Measurements from ENCODE around the gene PKP3.
"Not testable (repeated sequence)": the region's sequence is repeated elsewhere in the genome, so short reads cannot be mapped to it uniquely, and the experiment has no call there.

The PKP3 gene

DNA sequence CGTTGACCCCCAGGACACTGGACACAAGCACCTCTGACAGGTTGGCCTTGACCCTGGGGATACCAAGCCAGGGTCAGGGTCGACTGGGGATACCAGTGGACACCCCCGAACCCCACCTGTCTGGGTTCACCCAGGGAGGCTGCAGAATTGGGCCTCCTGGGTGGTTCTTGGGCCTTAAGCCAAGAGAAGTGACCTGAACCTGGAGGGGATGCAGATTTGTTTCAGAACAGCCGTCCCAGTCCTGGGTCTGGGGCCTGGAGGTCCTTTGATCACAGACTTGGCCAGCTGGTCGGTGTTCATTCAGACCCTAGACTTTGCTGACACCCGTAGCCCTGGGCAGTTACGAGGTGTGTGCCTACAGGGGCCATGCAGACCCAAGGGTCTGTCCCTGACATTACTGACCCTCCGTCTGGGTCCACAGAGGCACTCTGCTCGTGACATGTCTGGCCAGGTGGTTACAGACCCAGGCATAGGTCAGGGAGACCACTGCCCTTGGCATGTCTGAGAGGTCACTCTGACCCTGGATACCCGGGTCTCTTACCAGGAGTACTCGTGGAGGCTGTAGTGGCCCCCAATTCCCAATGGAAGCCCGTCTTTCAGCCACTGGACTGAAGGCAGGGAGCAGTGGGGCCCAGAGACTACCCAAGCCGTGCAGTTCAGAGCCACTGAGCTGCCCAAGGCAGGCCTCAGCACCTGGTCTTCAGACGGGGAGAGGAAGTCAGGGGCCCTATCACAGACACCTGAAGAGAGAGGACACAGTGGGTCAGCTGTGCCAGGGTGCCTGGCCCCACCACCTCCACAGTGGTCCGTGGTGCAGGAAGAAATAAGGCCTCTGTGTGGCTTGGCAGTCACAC, 14.4 kb downstream of the PKP3 start:
- no peak for TF ChIP-seq EZH2 (IDR thresholded peaks at IDR 0.05; ENCODE audit: borderline replicate concordance, low read depth, low read length, severe bottlenecking)
- TF ChIP-seq, protein P1, sequence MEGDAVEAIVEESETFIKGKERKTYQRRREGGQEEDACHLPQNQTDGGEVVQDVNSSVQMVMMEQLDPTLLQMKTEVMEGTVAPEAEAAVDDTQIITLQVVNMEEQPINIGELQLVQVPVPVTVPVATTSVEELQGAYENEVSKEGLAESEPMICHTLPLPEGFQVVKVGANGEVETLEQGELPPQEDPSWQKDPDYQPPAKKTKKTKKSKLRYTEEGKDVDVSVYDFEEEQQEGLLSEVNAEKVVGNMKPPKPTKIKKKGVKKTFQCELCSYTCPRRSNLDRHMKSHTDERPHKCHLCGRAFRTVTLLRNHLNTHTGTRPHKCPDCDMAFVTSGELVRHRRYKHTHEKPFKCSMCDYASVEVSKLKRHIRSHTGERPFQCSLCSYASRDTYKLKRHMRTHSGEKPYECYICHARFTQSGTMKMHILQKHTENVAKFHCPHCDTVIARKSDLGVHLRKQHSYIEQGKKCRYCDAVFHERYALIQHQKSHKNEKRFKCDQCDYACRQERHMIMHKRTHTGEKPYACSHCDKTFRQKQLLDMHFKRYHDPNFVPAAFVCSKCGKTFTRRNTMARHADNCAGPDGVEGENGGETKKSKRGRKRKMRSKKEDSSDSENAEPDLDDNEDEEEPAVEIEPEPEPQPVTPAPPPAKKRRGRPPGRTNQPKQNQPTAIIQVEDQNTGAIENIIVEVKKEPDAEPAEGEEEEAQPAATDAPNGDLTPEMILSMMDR (IDR thresholded peaks at IDR 0.05; ENCODE audit: borderline replicate concordance, extremely low read depth, low read length, poor library complexity, severe bottlenecking): no peak
- no peaks in the 10 kb centered on the region for H3K9me3 ChIP-seq (ENCODE audit: insufficient read depth, low read length, severe bottlenecking)
- peak overlapping the region; percentile 34; the same call in 1 of the 2 replicates for H3K9ac ChIP-seq (ENCODE audit: low read depth, low read length)
- DNase-seq: no peak
- H3K27ac ChIP-seq (ENCODE audit: low read length): no peak overlapping the region; the same call in 1 of the 2 replicates
- ATAC-seq (ENCODE audit: insufficient read depth, low read depth): no peak
- H3K4me2 ChIP-seq (ENCODE audit: insufficient read depth, low read length): peak overlapping the region; percentile 65
- no peaks in the 10 kb centered on the region for H3K27me3 ChIP-seq (ENCODE audit: insufficient read depth, low read length, poor library complexity)
- H3K4me1 ChIP-seq (ENCODE audit: insufficient read depth, low read length): peaks cover 42% of the 10 kb centered on the region
- no peaks in the 10 kb centered on the region; the same call in 1 of the 2 replicates for H3K36me3 ChIP-seq (ENCODE audit: insufficient read depth, low read length)
- peaks cover 9% of the 10 kb centered on the region; the same call in 1 of the 2 replicates for H4K20me1 ChIP-seq (ENCODE audit: insufficient read depth, low read length)
- H3K79me2 ChIP-seq (ENCODE audit: insufficient read depth, low read length): peaks cover 7% of the 10 kb centered on the region
- H3K4me3 ChIP-seq (ENCODE audit: low read depth in 1 of 2, low read length in 2 of 2): peak overlapping the region in 1 of 2 experiments; percentile 50; a peak in 1 of 4 replicates
- no peak overlapping the region for H2AFZ ChIP-seq (ENCODE audit: low read depth, low read length)

DNA sequence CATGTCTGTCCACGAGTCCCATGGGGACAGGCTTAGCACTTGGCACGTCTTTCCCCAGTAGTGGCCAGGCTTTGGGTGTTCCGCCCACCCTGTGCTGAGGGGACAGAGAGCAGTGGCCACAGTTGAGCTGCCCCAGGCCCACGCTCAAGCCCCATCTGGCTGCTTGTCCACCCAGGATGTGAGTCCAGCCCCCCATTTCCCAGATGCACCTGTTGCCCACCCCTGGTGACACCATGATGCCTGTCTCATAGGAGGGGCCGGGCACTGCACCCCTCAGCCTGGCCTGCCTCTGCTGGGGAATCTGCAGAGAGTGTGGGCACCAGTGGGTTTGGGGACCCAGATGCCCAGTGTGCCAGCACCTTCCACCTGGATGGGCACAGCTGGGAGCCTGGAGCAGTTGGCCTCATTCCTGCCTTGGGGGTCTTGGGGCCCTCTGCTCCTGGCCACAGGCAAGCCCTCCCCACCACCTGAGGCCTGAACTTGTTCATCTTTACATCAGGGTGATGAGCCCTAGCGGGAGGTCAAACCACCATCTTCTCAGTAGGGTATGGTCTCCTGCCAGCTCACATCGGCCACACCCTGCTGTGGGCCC, 15.1 kb downstream of the PKP3 start:
- no peaks in the 10 kb centered on the region for H3K9me3 ChIP-seq (ENCODE audit: insufficient read depth, low read length, severe bottlenecking)
- no peaks in the 10 kb centered on the region; the same call in 1 of the 2 replicates for H3K36me3 ChIP-seq (ENCODE audit: insufficient read depth, low read length)
- H3K9ac ChIP-seq (ENCODE audit: low read depth, low read length): no peak overlapping the region
- H2AFZ ChIP-seq (ENCODE audit: low read depth, low read length): no peak overlapping the region
- peaks cover 49% of the 10 kb centered on the region for H3K4me1 ChIP-seq (ENCODE audit: insufficient read depth, low read length)
- H3K27me3 ChIP-seq (ENCODE audit: insufficient read depth, low read length, poor library complexity): no peaks in the 10 kb centered on the region
- no peak for TF ChIP-seq EZH2 (IDR thresholded peaks at IDR 0.05; ENCODE audit: borderline replicate concordance, low read depth, low read length, severe bottlenecking)
- TF ChIP-seq, protein P1 (IDR thresholded peaks at IDR 0.05; ENCODE audit: borderline replicate concordance, extremely low read depth, low read length, poor library complexity, severe bottlenecking): no peak
- H4K20me1 ChIP-seq (ENCODE audit: insufficient read depth, low read length): peaks cover 9% of the 10 kb centered on the region; the same call in 1 of the 2 replicates
- ATAC-seq (ENCODE audit: insufficient read depth, low read depth): no peak
- H3K27ac ChIP-seq (ENCODE audit: low read length): no peak overlapping the region
- no peak for DNase-seq
- peaks cover 10% of the 10 kb centered on the region for H3K79me2 ChIP-seq (ENCODE audit: insufficient read depth, low read length)
- no peak overlapping the region for H3K4me3 ChIP-seq (ENCODE audit: low read depth in 1 of 2, low read length in 2 of 2)
- no peak overlapping the region for H3K4me2 ChIP-seq (ENCODE audit: insufficient read depth, low read length)

DNA sequence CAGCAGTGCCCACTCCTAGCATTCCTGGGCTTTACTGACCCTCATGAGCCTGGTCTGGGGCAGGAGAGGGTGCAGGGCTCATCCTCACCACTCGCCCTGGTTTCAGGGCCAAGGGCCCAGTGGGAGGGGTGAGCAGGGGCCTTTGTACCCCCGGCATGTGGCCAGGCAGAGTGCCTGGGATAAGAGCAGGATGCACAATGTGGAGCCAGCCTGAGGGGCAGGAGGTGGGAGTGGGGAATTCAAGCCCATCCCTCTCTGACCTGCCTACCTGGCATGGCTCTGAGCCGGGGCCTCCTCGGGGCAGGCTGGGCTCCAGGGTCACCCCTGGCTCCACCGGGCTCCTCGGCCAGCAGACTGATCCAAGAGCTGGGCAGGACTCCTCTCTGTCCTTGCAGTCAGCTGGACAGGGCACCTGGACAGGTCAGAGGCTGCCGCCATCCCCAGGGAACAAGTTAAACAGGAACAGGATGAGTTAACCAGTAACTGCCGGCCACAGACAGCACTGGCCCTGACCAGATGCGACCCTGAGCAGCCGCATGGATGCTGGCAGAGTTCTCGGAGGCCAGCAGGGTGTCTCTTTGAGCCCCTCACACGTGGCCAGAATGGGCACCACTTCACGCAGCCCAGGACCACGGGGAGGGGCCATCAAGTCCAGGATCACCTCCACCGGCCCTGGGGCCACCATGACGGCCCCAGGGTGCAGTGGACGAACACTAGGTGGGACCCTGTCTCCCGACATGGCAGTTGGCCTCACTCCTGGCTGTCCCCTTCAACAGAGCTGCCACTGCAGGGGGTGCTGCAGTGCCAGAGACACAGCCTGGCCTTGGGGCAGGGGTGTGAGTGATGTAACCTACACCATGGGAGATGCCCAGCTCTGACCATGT, 15.8 kb downstream of the PKP3 start:
- no peaks in the 10 kb centered on the region for H3K27me3 ChIP-seq (ENCODE audit: insufficient read depth, low read length, poor library complexity)
- H3K4me3 ChIP-seq (ENCODE audit: low read depth in 1 of 2, low read length in 2 of 2): no peak overlapping the region
- H3K9me3 ChIP-seq (ENCODE audit: insufficient read depth, low read length, severe bottlenecking): no peaks in the 10 kb centered on the region
- DNase-seq: no peak
- H3K36me3 ChIP-seq (ENCODE audit: insufficient read depth, low read length): no peaks in the 10 kb centered on the region; the same call in 1 of the 2 replicates
- no peak for TF ChIP-seq EZH2 (IDR thresholded peaks at IDR 0.05; ENCODE audit: borderline replicate concordance, low read depth, low read length, severe bottlenecking)
- TF ChIP-seq, protein P1 (IDR thresholded peaks at IDR 0.05; ENCODE audit: borderline replicate concordance, extremely low read depth, low read length, poor library complexity, severe bottlenecking): no peak
- no peak overlapping the region for H2AFZ ChIP-seq (ENCODE audit: low read depth, low read length)
- H3K9ac ChIP-seq (ENCODE audit: low read depth, low read length): no peak overlapping the region
- H3K4me1 ChIP-seq (ENCODE audit: insufficient read depth, low read length): peaks cover 56% of the 10 kb centered on the region
- H3K27ac ChIP-seq (ENCODE audit: low read length): no peak overlapping the region
- H4K20me1 ChIP-seq (ENCODE audit: insufficient read depth, low read length): peaks cover 9% of the 10 kb centered on the region; the same call in 1 of the 2 replicates
- H3K4me2 ChIP-seq (ENCODE audit: insufficient read depth, low read length): no peak overlapping the region
- peaks cover 16% of the 10 kb centered on the region for H3K79me2 ChIP-seq (ENCODE audit: insufficient read depth, low read length)
- ATAC-seq (ENCODE audit: insufficient read depth, low read depth): no peak

DNA sequence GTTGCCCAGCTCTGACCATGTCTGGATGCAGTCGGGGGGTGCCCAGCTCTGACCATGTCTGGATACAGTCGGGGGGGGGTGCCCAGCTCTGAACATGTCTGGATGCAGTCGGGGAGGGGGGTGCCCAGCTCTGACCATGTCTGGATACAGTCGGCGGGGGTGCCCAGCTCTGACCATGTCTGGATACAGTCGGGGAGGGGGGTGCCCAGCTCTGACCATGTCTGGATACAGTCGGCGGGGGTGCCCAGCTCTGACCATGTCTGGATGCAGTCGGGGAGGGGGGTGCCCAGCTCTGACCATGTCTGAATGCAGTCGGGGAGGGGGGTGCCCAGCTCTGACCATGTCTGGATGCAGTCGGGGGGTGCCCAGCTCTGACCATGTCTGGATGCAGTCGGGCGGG, 16.7 kb downstream of the PKP3 start:
- not testable (repeated sequence) for H3K27ac ChIP-seq (ENCODE audit: low read length); H3K9ac ChIP-seq (ENCODE audit: low read depth, low read length); H4K20me1 ChIP-seq (ENCODE audit: insufficient read depth, low read length); DNase-seq; H3K4me2 ChIP-seq (ENCODE audit: insufficient read depth, low read length); H3K4me3 ChIP-seq (ENCODE audit: low read depth in 1 of 2, low read length in 2 of 2); ATAC-seq (ENCODE audit: insufficient read depth, low read depth); H2AFZ ChIP-seq (ENCODE audit: low read depth, low read length); H3K9me3 ChIP-seq (ENCODE audit: insufficient read depth, low read length, severe bottlenecking); H3K27me3 ChIP-seq (ENCODE audit: insufficient read depth, low read length, poor library complexity); H3K36me3 ChIP-seq (ENCODE audit: insufficient read depth, low read length)
- Histone ChIP-seq H3K4me1 (ENCODE audit: insufficient read depth, low read length) (peaks cover 63% of the 10 kb centered on the region), H3K79me2 (ENCODE audit: insufficient read depth, low read length) (peaks cover 16% of the 10 kb centered on the region)

DNA sequence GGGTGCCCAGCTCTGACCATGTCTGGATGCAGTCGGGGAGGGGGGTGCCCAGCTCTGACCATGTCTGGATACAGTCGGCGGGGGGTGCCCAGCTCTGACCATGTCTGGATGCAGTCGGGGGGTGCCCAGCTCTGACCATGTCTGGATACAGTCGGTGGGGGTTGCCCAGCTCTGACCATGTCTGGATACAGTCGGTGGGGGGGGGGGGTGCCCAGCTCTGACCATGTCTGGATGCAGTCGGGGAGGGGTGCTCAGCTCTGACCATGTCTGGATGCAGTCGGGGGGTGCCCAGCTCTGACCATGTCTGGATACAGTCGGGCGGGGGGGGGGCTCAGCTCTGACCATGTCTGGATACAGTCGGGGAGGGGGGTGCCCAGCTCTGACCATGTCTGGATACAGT, 17.5 kb downstream of the PKP3 start:
- H3K36me3 ChIP-seq (ENCODE audit: insufficient read depth, low read length); H3K4me3 ChIP-seq (ENCODE audit: low read depth in 1 of 2, low read length in 2 of 2); ATAC-seq (ENCODE audit: insufficient read depth, low read depth); H4K20me1 ChIP-seq (ENCODE audit: insufficient read depth, low read length); H3K4me2 ChIP-seq (ENCODE audit: insufficient read depth, low read length); H3K27me3 ChIP-seq (ENCODE audit: insufficient read depth, low read length, poor library complexity); H2AFZ ChIP-seq (ENCODE audit: low read depth, low read length); H3K9ac ChIP-seq (ENCODE audit: low read depth, low read length); DNase-seq; H3K27ac ChIP-seq (ENCODE audit: low read length); H3K9me3 ChIP-seq (ENCODE audit: insufficient read depth, low read length, severe bottlenecking): not testable (repeated sequence)
- Histone ChIP-seq H3K4me1 (ENCODE audit: insufficient read depth, low read length) (peaks cover 66% of the 10 kb centered on the region), H3K79me2 (ENCODE audit: insufficient read depth, low read length) (peaks cover 16% of the 10 kb centered on the region)

Measured in DND-41 (cell line).